B cell (primary cell): ENCODE measurements around the gene EIF3K.

ENCODE experiments used
- EZH2 ChIP-seq: IDR thresholded peaks from 2 replicates; pipeline ENCODE4 v1.6.1; 2012; ENCODE audit warnings: borderline replicate concordance, low read depth, mild to moderate bottlenecking, moderate library complexity, low read length; ENCODE audit not compliant: insufficient read depth, poor library complexity, severe bottlenecking
- TF ChIP-seq, protein P1 (sequence below): fragments of 200-600 bp; IDR thresholded peaks from one replicate; pipeline ENCODE4 v1.8.0; 2022; ENCODE audit warnings: antibody characterized with exemption, mild to moderate bottlenecking

DNA sequence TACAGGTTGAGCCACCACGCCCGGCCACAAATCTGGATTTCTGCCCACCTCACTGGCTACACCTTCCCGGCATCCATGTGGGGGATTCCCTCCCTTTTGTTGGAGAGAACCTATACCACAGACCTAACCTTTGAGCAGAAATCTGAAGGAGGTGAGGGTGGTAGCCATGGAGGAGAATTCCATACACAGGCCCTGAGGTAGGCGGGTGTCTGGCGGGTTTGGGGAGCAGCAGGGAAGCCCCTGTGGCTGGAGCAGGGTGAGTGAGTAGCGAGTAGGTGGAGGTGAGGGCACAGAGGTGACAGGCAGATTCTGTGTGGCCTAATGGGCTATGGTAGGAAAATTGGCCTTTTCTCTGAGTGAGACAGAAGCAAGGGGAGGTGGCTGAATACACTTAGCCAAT lies 10.6 kb downstream of the EIF3K start:
- TF ChIP-seq, protein P1, sequence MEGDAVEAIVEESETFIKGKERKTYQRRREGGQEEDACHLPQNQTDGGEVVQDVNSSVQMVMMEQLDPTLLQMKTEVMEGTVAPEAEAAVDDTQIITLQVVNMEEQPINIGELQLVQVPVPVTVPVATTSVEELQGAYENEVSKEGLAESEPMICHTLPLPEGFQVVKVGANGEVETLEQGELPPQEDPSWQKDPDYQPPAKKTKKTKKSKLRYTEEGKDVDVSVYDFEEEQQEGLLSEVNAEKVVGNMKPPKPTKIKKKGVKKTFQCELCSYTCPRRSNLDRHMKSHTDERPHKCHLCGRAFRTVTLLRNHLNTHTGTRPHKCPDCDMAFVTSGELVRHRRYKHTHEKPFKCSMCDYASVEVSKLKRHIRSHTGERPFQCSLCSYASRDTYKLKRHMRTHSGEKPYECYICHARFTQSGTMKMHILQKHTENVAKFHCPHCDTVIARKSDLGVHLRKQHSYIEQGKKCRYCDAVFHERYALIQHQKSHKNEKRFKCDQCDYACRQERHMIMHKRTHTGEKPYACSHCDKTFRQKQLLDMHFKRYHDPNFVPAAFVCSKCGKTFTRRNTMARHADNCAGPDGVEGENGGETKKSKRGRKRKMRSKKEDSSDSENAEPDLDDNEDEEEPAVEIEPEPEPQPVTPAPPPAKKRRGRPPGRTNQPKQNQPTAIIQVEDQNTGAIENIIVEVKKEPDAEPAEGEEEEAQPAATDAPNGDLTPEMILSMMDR = no peak
- no peak for TF ChIP-seq EZH2
